ENCODE data around the gene RASGEF1B. TPM values are rescaled to one million over a fixed set of nuclear protein-coding genes. Genes with fewer than 3 reads are reported as not detected.
"Not testable (repeated sequence)": the region's sequence is repeated elsewhere in the genome, so short reads cannot be mapped to it uniquely, and the experiment has no call there.

The RASGEF1B gene
- total RNA-seq, 4 donors from 2014 or later = 35.0 to 56.7 (median 50.2) TPM

DNA sequence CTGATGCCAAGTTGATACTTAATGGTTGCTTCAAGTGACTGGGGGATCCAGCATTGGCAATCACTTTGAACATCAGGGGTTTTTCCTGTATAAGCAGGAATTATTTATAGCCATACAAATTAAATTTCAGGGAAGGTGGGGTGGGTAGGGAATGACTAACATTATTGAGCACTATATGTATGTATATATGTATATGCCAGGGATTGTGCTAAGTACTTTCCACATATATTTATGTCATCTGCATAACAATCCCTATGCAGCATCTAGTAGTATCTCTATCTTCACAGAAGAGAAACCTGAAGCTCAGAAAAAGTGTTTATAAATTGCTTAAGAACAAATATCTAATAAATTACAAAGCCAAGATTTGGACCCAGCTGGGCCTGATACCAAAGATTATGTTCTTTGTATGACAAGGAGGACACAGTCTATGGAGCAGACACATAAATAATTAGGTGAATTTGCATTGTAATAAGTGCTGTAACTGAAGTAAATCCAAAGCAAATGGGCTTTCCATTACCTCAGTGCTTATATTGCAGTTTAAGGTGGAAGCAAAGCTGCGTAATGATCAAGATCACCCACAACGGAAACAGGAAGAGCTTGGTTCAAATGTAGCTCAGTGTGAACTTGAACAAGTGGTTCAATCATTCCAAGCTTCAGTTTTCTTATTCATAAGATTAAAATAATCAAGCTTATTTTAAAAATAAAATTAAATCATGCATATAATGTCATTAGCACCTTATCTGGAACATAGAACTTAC, 18.9 kb upstream of the RASGEF1B start:
- ATAC-seq (ENCODE audit: low FRiP score) = no peak
- no peak for DNase-seq (ENCODE audit: low spot score)
- TF ChIP-seq, protein P1, sequence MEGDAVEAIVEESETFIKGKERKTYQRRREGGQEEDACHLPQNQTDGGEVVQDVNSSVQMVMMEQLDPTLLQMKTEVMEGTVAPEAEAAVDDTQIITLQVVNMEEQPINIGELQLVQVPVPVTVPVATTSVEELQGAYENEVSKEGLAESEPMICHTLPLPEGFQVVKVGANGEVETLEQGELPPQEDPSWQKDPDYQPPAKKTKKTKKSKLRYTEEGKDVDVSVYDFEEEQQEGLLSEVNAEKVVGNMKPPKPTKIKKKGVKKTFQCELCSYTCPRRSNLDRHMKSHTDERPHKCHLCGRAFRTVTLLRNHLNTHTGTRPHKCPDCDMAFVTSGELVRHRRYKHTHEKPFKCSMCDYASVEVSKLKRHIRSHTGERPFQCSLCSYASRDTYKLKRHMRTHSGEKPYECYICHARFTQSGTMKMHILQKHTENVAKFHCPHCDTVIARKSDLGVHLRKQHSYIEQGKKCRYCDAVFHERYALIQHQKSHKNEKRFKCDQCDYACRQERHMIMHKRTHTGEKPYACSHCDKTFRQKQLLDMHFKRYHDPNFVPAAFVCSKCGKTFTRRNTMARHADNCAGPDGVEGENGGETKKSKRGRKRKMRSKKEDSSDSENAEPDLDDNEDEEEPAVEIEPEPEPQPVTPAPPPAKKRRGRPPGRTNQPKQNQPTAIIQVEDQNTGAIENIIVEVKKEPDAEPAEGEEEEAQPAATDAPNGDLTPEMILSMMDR (IDR thresholded peaks at IDR 0.05) = no peak

DNA sequence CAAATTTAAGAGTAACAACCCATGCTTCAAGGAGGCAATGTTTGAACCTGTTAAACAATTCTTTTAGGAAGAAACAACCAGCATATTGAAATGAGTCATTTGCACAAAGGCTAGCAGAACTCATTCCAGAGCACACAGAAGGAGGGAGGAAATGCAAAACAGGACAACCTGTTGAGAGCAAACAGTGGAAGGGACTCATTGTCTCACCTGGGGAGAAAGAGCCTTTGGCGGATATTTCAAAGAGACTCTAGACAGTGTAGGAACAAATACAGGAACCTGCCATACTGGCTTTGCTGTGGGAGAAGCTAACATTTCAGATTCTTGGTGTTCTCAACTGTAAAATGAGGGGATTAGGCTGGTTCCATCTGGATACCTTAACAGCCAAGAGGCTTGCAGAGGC, 14.8 kb upstream of the RASGEF1B start:
- no peak for ATAC-seq (ENCODE audit: low FRiP score)
- TF ChIP-seq, protein P1 (IDR thresholded peaks at IDR 0.05) = no peak
- DNase-seq (ENCODE audit: low spot score) = no peak

DNA sequence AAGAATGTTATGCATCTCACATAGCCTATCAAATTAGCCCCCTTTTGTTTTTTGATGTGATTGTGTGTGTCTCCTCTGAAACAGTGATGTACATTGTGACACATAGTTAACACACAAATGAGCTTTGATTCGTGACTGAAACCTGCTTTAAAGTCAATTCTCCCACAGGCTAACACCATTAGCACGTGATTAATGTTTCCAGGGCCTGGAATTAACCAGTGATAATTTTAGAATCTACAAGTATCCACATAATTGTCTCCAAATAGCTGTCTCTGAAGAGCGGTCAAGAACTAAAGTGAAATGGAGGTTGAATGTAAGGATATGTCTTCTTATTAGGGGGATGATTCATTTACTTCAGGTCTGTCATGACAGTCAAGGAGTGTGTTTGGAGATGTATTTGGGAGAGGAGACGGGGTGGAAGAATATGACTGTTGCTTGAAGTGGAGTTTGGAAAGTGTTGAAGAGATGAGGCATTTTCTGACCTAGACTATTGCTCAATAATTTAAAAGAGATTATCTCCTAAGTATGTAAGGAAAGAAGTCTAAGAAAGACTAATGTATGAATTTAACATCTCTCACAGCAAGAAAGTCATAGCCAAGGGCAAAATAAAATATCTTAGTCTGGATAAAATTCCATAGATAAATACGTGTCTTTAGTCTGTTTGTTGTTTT, 13.7 kb upstream of the RASGEF1B start:
- TF ChIP-seq, protein P1 (IDR thresholded peaks at IDR 0.05) = no peak
- DNase-seq (ENCODE audit: low spot score) = no peak
- no peak for ATAC-seq (ENCODE audit: low FRiP score)

DNA sequence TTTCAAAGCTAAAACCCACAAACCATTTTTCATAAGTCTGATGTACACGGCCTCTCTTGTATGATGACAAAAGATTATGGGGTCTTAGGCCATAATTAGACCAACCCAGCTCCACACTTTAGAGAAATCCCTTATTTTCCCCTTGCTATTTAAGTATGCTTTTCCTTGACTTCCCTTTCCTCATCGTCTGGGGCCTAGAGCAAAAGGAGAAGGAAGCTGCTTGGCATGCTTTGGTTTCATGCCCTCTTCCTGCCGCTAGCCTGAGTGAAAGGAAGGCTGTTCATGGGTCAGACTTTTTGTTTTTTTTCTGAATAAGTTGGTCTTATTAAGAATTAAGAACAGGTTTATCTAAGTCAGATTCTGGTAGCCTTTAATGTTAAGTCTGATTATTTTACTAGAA, 10.6 kb upstream of the RASGEF1B start:
- DNase-seq (ENCODE audit: low spot score) = no peak
- TF ChIP-seq, protein P1 (IDR thresholded peaks at IDR 0.05) = no peak
- ATAC-seq (ENCODE audit: low FRiP score) = no peak

DNA sequence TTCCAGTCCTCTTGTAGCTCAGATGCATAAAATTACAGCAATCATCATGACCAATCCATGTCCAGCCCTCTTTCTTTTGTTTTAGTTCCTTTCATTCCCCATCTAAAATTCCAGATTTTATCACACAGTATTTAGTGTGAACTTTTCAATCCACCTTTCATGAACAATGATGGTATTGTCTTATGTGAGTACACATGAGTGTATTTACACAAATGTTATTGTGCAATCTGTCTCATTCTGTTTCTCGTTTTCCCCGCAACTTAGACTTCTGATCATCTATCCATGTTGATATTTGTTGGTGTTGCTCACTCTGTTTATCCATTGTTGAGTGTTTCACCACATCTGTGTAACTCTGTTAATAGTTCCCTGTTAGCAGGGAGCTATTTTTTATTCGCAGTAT, 9.4 kb upstream of the RASGEF1B start:
- TF ChIP-seq, protein P1 (IDR thresholded peaks at IDR 0.05) = no peak
- DNase-seq (ENCODE audit: low spot score) (no peak), ATAC-seq (ENCODE audit: low FRiP score) (no peak)

DNA sequence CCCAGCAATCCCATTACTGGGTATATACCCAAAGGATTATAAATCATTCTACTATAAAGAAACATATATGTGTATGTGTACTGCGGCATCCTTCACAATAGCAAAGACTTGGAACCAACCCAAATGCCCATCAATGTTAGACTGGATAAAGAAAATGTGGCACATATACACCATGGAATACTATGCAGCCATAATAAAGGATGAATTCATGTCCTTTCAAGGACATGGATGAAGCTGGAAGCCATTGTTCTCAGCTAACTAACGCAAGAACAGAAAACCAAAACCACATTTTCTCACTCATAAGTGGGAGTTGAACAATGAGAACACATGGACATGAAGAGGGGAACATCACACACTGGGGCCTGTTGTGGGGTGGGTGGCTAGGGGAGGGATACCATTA, 7.9 kb upstream of the RASGEF1B start:
- not testable (repeated sequence) for ATAC-seq (ENCODE audit: low FRiP score); DNase-seq (ENCODE audit: low spot score)

DNA sequence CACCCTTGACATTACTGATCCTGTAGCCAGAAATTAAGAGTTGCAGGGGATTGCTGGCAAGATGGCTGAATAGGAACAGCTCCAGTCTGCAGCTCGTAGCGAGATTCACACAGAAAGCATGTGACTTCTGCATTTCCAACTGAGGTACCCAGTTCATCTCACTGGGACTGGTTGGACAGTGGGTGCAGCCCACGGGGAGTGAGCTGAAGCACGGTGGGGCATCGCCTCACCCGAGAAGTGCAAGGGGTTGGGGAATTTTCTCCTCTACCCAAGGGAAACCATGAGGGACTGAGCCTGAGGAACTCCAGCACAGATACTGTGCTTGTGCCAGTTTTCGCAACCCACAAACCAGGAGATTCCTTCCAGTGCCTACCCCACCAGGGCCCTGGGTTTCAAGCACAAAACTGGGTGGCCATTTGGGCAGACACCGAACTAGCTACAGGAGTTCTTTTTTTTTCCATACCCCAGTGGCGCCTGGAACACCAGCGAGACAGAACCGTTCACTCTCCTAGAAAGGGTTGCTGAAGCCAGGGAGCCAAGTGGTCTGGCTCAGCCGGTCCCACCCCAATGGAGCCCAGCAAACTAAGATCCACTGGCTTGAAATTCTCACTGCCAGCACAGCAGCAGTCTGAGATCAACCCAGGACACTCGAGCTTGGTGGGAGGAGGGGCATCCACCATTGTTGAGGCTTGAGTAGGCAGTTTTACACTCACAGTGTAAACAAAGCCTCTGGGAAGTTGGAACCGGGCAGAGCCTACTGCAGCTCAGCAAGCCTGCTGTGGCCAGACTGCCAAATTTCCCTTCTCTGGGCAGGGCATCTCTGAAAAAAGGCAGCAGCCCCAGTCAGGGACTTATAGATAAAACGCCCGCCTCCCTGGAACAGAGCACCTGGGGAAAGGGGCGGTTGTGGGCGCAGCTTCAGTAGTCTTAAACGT, 1.9 kb upstream of the RASGEF1B start:
- DNase-seq (ENCODE audit: low spot score); ATAC-seq (ENCODE audit: low FRiP score): not testable (repeated sequence)
